NCI-H128 (cell line): ENCODE data around the gene MCCC1.
A peak's percentile ranks its signal among the peaks of the same experiment; 100 is the strongest.
"Not testable (repeated sequence)": the region's sequence is repeated elsewhere in the genome, so short reads cannot be mapped to it uniquely, and the experiment has no call there.

ENCODE experiments used
- DNase-seq: peaks from one replicate; lab custom pipeline; 2025; ENCODE audit not compliant: unreplicated experiment; lab: John Stamatoyannopoulos, UW

Gene MCCC1

GRCh38 chr3:183099026-183099837 is at the start of gene MCCC1:
Gene MCCC1 (minus strand): TSS chr3:183099496. CDS start chr3:183099440, 56 bp downstream.
- DNase-seq = peak; percentile 98

- DNase-seq = no peak
Measured at GRCh38 chr3:183148056-183148455, 48.8 kb upstream of the MCCC1 start.

GRCh38 chr3:183144363-183144762 is 45.1 kb upstream of the MCCC1 start:
- DNase-seq = no peak

- no peak for DNase-seq
Measured at GRCh38 chr3:183142199-183142598, 42.9 kb upstream of the MCCC1 start.

GRCh38 chr3:183134844-183135243 is 35.5 kb upstream of the MCCC1 start:
- DNase-seq = no peak

- DNase-seq = no peak
Measured at GRCh38 chr3:183132409-183132808, 33.1 kb upstream of the MCCC1 start.

GRCh38 chr3:183131735-183132134 is 32.4 kb upstream of the MCCC1 start:
- no peak for DNase-seq

GRCh38 chr3:183131186-183131725 is 32.0 kb upstream of the MCCC1 start:
- DNase-seq = no peak

- no peak for DNase-seq
Measured at GRCh38 chr3:183129243-183129642, 29.9 kb upstream of the MCCC1 start.

GRCh38 chr3:183128709-183129108 is 29.4 kb upstream of the MCCC1 start:
- DNase-seq = no peak

GRCh38 chr3:183123891-183124290 is 24.6 kb upstream of the MCCC1 start:
- DNase-seq = no peak

GRCh38 chr3:183122257-183122932 is 23.1 kb upstream of the MCCC1 start:
- DNase-seq = no peak

- no peak for DNase-seq
Measured at GRCh38 chr3:183120538-183121215, 21.4 kb upstream of the MCCC1 start.

- DNase-seq = no peak
Measured at GRCh38 chr3:183117056-183117455, 17.8 kb upstream of the MCCC1 start.

- peak; percentile 99 for DNase-seq
Measured at GRCh38 chr3:183116025-183116614, 16.8 kb upstream of the MCCC1 start.

- DNase-seq = no peak
Measured at GRCh38 chr3:183114384-183115178, 15.3 kb upstream of the MCCC1 start.

GRCh38 chr3:183109847-183110246 is 10.6 kb upstream of the MCCC1 start:
- not testable (repeated sequence) for DNase-seq

- DNase-seq = no peak
Measured at GRCh38 chr3:183108470-183108869, 9.2 kb upstream of the MCCC1 start.

GRCh38 chr3:183108001-183108449 is 8.7 kb upstream of the MCCC1 start:
- no peak for DNase-seq

- not testable (repeated sequence) for DNase-seq
Measured at GRCh38 chr3:183107372-183107771, 8.1 kb upstream of the MCCC1 start.
